HPDE6-E6E7 (cell line): ENCODE data around the gene ALDH8A1.
"Not testable (repeated sequence)": the region's sequence is repeated elsewhere in the genome, so short reads cannot be mapped to it uniquely, and the experiment has no call there.

ENCODE experiments used
- DNase-seq: peaks from one replicate; pipeline ENCODE4 v3.0.0; 2011; ENCODE audit warnings: missing footprints; ENCODE audit errors: extremely low spot score

ALDH8A1 gene

GRCh38 chr6:134911547-134911946 lies 38.4 kb downstream of the ALDH8A1 start:
- peak; percentile 57 for DNase-seq

DNA sequence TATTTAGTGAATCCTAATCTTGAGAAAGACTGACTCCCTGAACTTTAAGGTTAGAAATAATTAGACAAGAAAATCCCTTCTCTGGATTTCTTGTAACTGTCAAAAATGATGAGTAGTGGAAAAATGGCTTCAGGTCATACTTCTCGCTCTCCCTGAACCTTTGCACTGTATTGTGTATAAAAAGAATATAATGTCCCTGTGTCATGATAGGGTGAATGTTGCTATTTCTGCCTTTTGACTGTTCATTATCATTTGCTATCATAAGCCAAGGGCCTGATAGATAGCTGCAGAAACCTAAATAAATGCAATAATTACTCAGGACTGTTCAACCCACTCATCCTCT lies 39.3 kb downstream of the ALDH8A1 start:
- no peak for DNase-seq

DNA sequence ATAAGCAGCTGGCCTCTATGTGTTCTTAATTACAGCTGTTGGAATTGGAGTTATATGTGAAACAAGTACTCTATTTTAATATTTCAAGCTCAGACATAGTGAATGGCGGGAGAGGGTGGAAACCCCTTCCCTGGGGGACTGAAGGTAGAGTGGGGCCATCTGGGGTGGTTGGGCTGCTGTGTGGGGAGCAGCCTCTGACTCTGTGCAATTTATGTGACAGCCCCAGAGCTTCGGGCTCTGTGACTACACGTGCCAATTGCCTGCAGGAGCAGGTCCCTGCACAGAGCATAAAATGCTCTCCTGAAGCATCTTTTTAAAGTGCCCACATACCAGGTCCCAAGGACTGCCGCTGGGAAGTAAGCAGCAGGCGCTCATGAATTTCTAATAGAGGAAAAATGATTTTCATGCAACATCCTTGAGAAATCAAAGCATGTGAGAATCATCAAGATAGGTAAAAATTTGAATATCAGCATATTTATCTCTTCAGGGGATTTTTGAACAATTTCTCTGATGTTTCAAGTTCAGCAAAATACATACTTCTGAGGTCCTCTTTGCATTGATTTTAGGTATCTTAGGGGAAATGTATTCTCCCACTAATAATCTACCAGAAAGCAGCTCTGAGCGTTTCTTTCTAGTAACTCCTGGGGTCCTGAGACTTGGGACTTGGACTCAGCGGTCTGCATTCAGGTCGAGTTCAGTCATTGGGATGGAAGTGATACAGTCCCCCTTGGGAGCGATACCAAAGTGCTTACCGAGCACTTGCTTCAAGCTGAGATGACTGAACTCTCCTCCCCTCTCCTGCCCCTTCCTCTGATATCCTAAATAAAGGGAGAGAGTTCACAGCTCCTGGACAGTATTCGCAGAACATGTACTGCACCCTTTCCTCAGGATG lies 40.0 kb downstream of the ALDH8A1 start:
- DNase-seq, result no peak

DNA sequence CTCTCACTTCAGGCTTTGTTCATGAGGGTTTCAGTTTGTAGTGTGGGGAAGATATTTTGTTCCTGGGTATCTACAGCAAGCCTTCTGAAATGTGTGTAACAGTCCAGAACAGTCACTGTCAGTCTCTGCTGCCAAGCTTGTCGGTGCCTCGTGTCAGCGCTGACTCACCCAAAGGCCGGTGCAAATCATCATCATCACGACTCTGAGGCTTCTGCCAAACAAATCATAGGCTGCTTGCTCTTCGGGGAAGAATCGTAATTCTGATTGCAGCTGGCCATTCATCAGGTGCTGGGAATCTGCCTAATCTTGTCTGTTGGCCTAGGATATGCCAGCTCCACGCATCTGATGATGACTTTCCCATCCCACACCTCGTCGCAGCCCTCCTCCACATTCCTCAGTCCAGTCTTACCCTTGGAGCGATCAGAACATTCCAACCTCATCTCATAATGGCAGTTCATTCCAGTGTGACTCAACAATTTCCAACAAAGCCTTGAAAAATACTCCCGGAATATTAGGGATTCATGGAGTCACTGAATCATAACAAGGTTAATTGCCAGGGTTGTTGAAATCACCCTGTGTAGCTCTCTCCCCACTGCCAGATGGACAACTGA lies 40.9 kb downstream of the ALDH8A1 start:
- peak; percentile 86 for DNase-seq

GRCh38 chr6:134904731-134905130 lies 45.2 kb downstream of the ALDH8A1 start:
- DNase-seq, result not testable (repeated sequence)

DNA sequence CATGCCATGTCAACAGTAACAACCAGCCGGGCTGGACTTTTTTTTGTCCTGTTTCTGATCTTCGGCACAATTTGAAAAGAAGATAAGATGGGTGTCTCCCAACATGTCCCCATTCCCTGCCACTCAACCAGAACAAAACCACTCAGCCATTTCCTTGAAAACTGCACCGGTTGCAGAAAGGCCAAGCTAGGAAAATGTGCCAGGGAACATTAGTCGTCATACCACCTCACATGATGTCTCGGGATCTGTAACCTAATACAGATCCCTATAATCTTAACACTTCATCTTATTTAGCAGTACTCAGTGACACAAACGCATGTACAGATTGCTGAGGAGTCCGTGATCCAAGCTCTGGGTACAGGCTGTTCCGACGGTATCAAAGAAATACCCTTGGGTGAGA lies 46.5 kb downstream of the ALDH8A1 start:
- DNase-seq, result no peak

DNA sequence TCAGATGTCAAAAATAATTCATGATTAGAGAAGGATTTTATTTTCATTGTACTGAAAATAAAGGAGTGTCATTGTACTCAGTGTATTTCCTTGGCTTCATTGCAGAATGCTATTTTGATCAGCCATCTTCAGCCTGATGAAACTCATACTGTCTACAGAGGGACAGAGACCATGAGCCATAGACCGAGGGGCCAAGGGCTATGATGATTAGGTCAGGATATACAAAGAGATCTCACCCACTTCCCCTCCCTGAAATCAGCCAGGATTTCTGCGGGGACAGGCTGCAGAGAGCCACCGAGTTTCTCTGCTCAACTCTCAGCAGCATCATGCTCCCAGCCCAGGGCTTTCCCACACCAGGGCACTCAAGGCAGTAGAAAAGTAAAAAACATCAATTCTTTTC lies 47.0 kb downstream of the ALDH8A1 start:
- DNase-seq, result no peak

GRCh38 chr6:134902074-134902861 lies 47.6 kb downstream of the ALDH8A1 start:
- DNase-seq, result no peak

- DNase-seq, result no peak
These were observed 51.3 kb downstream of the ALDH8A1 start for GRCh38 chr6:134898575-134898974.

- DNase-seq, result not testable (repeated sequence)
These were observed 51.7 kb downstream of the ALDH8A1 start for GRCh38 chr6:134898166-134898565.

- DNase-seq, result no peak
These were observed 53.0 kb downstream of the ALDH8A1 start for GRCh38 chr6:134896910-134897309.

GRCh38 chr6:134894800-134895199 lies 55.1 kb downstream of the ALDH8A1 start:
- no peak for DNase-seq

DNA sequence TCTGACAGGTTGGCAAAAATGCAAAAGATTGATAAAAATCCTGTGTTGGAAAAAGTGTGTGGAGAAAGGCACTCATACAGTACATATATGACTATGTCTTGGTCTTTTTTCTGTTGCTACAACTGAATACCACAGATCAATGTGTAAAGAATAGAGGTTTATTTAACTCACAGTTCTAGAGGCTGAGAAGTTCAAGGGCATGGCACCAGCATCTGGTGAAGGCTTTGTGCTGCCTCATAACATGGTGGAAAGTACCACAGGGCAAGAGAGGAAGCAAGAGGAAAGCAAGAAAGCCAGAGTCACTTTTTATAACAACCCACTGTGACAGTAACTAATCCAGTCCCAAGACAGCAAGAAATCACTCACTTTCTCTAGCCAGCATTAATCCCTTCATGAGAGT lies 57.5 kb downstream of the ALDH8A1 start:
- DNase-seq, result no peak

GRCh38 chr6:134891633-134892032 lies 58.3 kb downstream of the ALDH8A1 start:
- DNase-seq, result no peak

- no peak for DNase-seq
These were observed 61.6 kb downstream of the ALDH8A1 start for GRCh38 chr6:134888316-134888715.

- no peak for DNase-seq
These were observed 65.1 kb downstream of the ALDH8A1 start for GRCh38 chr6:134884752-134885151.

DNA sequence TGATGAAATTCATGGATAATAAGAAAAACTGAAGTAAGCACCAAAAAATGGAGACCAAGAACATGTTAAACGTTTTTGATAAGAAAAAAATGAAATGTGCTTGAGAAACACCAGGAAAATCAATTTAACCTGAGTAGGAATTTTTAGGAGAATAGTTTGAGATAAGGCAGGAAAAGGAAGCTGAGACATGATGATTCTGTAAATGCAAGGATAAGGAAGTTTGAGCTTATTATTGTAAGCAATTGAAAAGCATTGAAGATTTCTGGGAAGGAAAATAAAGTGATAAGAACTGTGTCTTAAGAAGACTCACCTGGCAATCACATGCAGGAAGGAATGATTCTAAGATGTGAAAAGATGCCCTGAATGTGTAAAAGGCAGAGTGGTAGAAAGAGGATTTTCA lies 66.6 kb downstream of the ALDH8A1 start:
- DNase-seq, result no peak

GRCh38 chr6:134882426-134883038 lies 67.4 kb downstream of the ALDH8A1 start:
- DNase-seq, result no peak

DNA sequence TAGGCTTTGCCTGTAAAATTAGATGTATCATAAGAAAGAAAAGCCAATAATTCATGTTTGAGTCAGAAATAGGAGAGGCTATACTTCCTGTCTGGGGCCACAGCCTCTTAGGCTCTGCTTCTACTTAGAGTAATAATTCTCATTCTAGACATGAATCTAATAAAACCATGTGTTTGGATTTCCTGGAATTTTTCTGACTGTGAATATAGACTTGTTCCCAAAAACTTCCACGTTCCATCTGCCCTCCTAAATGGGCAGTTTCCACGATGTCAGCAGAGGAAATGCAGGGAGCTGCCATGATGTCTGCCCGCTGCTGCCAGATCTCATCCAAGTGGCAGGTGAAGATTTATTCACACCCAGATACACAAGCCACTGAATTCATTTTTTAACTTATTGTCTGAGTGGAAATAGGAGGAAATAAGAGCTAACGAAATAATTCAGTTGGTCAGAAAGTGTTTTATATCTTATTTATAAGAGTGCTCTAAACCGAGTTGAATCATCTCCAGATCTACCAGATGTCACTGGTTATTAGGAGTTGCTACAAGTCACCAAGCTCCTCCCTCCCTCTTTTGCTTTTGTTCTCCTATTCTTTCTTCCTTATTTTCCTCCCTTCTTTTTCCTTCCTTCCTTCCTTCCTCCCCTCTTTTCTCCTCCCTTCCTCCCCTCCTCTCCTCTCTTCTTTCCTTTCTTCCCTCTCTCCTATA lies 69.3 kb downstream of the ALDH8A1 start:
- DNase-seq, result no peak

GRCh38 chr6:134878136-134878535 lies 71.8 kb downstream of the ALDH8A1 start:
- no peak for DNase-seq

DNA sequence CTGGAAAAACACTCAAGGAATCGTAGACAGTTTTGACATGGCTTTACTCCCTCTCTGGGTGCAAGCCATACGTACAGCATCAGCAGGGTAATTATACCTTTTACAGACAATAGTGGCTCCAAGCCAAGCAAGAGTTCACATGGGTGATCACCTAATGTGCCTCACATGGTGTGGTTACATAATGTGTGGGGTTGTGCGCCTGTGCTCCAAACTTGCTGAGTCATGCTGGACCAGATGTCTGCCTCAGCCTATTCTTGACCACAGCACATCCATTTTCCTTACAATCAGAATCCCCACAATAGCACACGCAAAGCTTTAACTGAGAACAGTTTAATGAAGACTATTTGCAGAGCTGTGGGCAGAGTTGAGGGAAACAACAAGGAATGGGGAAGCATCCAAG lies 74.5 kb downstream of the ALDH8A1 start:
- no peak for DNase-seq
